Stimulated activated CD4-positive, alpha-beta T cell treated with anti-CD3 and anti-CD28 coated beads, TNF-alpha, amount 100 ng/mL, for 24 hours (primary cell): ENCODE measurements around the gene CUEDC1.
A peak's percentile ranks its signal among the peaks of the same experiment; 100 is the strongest.

Experiments used
- DNase-seq, 3 experiments: peaks; one replicate each; pipeline ENCODE4 v3.0.0-alpha.2; 2020; ENCODE audit warnings: low read depth in 3 of 3

Gene CUEDC1, protein sequence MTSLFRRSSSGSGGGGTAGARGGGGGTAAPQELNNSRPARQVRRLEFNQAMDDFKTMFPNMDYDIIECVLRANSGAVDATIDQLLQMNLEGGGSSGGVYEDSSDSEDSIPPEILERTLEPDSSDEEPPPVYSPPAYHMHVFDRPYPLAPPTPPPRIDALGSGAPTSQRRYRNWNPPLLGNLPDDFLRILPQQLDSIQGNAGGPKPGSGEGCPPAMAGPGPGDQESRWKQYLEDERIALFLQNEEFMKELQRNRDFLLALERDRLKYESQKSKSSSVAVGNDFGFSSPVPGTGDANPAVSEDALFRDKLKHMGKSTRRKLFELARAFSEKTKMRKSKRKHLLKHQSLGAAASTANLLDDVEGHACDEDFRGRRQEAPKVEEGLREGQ

DNA sequence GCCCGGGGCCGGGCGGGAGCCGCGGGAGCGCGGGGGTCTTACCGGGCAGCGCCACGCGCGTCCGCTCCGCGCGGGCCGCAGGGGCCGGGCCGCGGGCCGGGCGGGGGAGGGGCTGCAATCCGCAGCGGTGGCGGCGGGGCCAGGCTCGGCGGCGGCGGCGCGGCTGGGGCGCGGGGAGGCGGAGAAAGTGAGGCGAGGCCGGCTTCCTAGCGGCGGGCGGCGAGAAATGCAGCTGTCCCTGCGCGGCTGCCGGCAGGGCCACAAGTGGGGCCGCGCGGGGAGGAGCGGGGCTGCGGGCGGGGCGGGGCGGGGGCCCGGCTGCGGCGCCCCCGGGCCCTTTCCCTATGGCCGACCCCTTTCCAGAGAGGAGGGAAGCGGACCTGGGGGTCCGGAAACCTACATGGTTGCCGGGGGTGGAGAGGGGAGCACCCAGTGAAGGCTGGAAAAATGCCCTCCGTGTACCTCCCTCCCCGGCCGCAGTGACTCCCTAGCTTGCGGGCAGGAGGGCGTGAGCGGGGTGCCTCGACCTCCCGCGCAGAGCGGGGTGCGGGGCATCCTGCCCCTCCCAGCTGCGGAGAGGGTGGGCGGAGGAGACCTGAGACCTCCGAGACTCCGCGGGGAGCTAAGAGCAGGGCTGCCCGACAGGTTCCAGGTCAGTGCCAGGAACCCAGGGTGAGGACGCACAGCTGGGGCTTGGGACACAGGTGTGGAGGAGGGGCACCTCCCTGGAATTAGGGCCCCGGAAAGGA is at the start of gene CUEDC1:
CUEDC1 (minus strand) TSS at position 230 of the 749 bp plus-strand sequence. CDS start 69,848 bp downstream, outside the sequence.
- DNase-seq: peak; percentile 22 to 70 (median 46)

DNA sequence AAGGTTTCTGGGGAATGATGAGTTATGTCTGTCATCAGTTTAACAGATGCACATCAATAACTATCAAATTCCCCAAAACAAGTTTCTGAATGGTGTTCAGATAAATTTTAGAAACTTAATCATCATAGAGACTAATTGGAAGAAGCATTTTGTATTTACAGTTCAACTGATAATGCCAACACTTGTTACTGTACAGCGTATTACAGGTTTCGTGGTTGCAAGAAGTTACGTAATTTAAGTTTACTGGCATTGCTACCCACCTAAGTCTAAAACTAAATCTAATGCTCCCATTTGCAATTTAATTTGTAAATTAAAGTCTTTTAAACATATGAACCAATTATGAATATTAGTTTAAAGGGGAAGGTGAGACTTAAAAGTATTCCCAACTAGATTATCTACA is 48.8 kb upstream of the CUEDC1 start:
- no peak for DNase-seq

DNA sequence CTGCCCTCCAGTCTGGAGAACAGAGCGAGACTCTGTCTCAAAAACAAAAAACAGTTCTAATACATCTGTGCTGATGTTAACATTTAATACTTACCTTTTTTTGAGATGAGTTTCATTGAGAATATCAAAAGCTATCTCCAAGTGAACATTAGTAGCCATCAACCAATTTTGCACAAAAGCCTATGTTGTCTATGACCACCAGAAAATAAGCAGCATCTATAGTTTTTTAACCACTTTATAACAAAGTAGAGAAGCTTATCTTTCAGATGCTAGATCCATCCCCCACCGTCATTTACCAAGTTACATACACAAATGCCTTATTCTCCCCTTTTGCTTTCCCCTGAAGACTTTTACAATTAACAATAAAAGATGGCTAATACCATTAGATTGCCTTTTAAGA is 47.8 kb upstream of the CUEDC1 start:
- DNase-seq: no peak

DNA sequence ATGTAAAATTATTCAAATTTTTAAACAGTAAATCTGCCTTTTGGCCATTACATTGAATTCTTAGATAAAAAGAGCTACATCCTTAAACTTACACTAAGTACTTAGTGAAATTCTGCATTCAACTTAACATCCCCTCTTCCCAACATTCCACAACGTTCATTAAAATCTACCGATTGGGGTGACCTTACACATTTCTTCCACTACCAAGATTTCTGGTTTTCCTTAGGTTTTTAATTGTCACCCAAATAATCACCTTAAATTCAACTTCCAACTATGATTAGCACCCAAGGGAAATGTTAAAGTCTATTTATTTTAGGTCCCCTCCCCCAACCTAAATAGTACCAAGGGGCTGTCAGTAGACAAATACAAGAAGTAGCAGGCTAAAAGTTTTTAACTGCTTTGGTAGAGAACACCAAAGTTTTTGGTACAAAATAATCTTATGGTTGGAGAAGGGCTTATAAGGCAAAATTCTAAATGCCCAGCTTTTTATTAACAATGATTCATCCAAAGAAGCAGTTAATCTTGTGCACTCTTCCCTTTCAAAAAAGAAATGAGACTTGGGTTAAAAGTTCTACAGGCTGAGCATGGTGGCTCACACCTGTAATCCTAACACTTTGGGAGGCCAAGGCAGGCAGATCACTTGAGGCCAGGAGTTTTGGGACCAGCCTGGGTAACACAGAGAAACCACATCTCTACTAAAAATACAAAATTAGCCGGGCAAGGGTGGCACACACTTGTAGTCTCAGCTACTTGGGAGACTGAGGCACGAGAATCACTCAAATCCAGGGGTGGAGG is 47.1 kb upstream of the CUEDC1 start:
- DNase-seq: no peak

DNA sequence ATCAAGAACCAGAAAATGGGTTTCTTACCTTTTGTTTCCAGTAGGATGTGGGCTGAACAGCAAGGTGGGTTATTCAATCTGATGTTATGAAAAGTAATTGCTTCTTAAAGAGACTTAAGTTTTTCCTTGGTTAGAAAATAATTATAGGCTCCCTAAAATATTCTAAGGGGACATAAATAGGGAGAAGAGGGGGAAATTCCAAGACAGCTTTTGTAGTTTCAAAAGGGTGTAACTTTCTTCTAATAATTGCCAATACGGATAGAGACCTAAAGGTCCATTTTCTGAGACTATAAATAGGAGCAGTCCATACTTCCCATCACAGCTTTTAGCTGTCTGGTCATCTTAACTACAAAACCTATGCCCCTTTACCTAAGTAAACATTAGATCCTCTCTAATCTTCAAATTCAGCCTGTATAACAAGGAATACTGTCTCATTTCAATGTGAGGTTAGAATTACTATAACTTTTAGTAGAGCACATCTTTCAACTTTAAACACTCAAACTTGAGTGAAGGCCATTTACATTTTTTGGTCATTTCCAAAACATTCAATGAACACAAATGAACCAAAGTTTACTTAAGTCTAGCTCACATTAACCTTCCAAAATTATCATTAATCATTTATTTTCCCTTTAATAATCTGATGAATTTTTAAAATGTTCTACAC is 46.4 kb upstream of the CUEDC1 start:
- DNase-seq: no peak

DNA sequence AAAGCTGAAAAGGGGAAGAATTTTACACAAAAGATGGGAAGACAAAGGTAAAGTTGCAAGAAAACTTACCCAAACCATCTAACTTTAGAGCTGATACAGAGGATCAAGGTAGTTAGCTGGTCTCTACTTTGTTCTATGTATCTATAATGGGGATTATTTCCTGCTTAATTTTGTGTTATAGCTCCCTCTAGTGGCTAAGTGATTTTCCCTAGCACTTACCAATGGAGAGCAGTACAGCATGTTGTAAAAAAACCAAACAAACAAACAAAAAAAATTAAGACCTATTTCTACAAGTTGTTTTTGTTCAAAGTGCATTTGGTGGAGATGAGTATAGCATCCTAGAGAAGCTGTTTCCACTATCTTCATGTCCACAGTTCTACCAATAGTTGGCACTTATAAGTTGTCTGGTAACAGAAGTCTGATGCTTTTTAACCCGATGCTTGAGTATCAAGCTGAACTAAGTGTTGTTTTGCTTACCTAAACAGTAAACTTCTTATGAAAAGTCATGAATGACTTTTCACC is 44.3 kb upstream of the CUEDC1 start:
- no peak for DNase-seq

DNA sequence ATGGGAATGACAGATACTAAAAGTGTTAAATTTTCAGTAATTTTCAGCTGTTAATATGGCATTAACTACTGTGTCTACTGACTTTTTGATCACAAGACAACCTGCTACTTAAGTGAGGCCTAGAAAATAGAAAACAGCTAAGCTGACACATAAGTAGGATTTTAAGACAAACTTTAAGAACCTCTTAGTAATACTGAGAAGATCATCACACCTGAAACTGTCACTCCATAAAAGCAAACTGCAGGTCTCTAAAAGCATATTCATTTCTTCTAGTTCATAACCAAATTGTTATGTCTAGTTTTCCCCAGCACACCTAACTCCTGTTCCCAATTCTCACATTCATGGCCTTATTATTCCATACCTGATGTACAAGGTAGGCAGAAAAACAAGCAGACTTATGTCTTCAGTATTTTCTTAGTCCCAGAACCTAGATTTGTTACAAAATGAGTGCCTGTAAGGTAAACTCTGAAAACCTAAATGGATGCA is 43.8 kb upstream of the CUEDC1 start:
- DNase-seq: no peak

DNA sequence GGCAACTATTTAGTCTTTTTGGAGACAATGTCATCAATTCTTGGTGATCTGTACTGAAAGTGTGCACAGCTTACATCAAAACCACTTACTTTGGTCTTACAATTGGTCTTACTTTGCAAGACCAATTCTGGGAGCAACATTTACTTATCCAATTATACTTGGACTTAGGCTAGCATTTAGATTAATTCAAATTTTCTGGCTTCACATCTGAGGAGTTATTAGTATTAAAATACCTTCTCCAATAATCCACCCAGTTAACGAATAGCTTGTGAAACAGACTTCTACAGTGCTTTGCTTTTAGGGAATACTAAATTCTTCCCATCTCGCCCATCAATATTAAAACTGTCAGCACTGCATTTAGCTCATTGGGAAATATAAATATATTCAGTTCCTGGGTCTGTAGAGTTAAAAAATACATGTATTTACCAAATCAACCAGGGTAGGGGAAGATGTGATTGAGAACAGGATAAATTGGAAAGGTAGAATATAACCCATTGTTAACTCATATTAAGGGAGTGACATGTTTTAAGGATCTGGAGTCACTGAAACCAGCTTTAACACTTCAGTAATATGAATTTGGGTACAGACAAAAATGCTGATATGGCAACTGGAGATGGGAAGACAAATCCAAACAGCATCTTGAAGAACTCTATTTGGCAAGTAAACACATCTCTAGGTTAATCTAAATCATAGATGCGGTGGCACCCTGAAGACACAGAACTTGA is 42.0 kb upstream of the CUEDC1 start:
- no peak for DNase-seq

DNA sequence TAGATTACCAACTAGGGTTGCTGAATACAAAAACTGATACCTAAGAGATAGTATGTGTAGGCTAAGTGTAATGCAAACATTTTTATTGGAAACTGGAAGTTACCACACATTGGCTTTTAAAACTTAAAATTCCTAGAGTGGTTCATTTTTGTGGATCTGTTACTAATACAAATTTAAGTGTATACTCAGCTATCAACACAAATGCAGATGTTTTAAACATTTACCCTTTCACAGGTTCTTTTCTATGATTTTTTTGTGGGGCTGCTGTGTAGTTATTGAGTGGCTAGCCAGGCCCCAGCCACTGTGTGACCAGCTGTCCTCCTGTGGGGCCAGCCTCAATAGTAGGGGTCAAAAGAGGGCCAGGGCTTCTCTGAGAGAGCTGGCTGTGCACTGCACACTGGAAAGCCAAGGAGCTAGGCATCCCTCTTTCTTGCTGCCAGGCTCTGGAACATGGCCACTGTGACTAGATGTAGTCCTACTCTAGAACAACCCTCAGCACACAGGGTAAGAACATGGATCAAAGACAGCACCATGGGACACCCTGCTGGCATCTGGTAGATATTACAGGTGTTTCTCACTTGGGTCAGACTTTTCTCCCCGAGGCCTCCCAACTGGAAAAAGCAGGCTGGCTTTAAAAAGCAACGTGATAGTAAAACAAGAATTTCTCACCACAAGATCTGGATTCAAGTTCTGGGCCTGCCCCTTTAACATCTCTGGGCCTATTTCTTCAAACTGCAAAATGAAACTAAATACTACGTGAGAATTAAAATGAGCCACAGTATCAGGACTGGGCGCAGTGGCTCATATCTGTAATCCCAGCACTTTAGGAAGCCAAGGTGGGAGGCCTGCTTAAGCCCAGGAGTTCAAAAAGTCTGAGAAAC is 40.1 kb upstream of the CUEDC1 start:
- peak; percentile 39 to 52 (median 42) for DNase-seq

DNA sequence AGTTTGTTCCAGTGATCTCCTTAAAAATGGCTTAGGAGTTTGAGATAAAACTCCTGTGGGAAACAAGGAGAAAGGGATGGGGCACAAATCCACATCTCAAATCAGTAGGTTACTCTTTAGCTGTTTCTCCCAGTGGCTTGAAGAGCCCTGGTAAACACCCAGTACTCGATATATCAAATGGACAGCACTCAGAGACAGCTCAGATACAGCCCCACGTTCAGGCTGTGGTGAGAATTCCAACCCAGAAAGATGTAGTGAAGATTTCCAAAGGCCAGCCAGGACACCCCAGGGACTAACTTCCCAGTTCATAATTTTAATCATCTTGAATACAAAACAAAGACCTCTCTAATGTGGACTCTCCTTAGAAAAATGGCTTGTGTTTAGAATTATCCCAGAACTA is 39.2 kb upstream of the CUEDC1 start:
- no peak for DNase-seq

DNA sequence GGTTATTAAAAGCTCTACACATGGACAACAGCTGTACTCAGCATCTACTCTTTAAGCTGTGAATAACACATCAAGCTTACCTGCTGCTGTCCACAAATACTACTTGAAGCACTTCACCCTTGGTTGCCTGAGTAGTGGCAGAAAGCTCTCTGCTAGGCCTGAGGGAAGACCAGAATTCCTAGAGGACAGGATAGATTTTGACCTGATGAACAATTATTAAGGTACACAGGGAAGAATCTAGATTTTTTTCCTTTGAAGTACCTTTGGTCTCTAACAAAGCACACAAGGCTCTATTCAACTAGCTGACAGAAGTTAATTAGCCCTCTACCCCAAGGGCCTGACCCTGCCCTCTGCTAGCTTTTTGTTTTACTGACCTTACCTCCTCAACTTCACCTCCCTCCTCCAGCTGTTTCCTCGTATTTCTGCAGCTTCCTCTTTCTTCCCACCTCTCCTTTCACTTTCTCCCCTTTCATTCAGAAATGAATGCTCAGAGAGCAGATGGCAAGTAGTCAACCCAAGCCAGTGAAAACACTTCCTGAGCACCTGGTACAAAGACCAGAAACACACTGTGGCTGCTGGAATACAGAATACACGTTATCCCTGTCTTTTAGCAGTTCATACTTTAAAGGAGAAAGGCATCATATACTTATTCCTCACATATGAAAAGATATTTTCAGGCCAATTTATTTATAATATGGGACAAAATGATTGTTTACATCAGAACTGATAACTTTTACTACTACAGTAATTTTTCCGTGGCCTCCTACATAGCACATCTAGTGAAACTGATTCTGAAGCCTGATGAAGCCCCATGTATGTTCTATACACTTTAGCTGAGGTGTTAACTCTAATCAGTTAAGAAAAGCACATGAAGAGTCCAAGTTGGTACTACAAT is 38.5 kb upstream of the CUEDC1 start:
- DNase-seq: no peak

DNA sequence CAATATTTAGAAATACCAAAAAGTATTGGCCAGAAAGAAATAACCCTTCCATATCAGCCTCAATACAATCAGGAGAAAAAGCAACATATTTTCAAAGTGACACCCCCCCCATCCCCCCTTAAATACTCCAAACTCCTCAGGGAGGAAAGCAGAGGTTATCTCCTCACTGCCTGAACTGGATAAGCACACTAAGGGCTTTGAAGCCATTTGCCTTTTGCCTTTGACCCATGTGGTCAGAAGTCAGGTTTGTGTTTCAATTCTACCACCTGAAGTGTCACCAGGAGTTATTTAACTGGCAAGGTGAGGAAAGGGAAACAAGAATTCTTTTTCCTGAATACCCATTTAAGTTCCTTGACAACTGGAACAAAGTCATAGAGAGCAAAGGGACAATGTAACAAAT is 36.3 kb upstream of the CUEDC1 start:
- no peak for DNase-seq

DNA sequence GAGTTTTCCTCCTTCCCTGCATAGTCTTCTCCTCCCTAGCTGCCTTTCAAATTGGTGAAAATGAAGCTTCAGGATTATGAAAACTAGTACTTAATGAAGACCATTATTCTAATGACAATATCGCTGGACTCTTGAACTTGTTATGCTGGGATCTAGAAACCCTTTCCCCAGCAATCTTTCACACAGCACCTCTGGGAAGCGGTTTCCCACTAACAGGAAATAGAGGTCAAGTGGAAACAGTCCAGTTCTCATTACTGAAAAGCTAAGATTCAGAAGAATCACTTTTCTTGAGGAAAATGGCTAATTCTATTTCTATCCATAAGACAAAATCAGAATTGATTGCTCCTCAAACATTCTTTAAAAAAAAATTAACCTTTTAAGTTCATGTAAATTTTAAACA is 34.8 kb upstream of the CUEDC1 start:
- no peak for DNase-seq

DNA sequence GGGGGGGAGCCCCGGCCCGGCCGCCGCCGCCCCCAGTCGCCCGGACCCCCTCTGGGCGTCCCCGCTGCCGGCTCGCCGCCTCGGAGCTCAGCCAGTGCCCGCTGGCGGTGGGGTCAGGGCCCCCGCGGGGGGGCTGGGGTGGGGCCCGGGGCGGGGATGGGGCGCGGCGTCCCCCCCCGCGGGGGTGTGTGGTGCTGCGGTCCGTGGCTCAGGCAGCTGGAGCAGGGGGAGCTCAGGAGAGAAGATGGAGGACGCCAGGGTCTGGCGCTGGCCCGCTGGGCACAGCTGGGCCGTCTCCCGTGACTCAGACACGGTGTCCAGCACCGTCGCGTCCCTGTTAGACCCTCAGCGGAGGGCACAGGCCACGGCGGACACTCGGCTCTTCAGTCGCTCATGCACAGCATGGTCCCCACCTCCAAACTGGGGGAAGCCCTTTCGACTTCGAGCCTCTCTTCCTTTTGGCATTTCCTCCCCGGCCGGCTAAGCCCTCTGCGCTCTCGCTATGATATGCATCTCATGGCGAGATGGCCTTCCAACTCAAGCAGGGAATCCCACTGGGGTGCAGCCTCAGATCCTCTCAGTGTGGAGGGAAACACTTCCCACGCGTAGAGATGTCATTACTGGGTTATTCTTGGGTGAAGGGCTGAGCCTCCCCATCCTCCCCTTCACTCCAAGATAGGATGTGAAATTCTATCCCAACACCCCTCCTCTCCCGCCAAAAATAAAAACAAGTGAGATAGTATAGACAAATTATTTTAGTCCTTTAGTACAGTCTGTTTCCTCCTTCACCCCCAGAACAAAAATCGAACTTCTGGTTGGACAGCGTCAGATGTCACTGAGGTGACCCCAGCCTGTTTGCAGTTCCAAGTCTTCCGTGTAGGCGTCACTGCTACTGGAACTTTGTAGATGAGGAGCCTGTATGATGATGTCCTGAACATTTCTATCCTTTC is 33.4 kb upstream of the CUEDC1 start:
- DNase-seq: peak; percentile 29 to 61 (median 31)

DNA sequence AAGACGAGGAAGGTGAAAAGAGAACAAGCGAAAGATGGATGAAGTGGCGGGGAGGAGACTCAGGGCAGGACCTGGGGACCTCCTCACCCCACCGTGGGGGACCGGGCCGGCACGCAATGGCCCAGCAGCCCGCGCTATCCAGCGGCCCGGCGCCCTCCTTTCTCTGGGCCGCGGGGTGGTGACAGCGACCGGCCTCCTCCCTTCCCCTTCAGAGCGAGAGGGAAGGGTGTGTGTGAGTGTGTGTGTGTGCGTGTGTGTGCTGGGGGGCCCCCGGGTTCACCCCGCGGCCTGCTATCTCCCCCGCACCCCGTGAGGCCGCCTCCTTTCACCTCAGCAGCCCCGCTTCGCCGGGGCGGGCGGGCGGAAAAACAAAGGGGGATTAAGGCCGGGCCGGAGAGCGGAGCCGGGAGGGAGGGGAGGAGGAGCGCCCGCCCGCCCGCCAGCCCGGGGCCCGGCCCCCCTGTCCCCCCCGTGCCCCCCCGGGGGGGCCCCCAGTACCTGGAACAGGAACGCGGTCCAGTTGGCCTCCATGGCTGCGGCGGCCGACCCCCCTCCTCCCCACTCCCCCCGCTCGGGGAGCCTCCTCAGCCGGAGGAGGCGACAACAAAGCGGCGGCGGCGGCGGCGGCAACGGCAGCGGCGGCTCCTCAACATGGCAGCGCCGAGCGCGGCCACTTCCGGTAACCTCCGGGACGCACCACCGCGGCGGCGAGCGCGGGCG is 32.5 kb upstream of the CUEDC1 start, which contains the start of gene VEZF1:
VEZF1 (minus strand) TSS at position 674 of the 720 bp plus-strand sequence; CDS start at position 531, 143 bp downstream.
- DNase-seq: peak; percentile 50 to 74 (median 53)

DNA sequence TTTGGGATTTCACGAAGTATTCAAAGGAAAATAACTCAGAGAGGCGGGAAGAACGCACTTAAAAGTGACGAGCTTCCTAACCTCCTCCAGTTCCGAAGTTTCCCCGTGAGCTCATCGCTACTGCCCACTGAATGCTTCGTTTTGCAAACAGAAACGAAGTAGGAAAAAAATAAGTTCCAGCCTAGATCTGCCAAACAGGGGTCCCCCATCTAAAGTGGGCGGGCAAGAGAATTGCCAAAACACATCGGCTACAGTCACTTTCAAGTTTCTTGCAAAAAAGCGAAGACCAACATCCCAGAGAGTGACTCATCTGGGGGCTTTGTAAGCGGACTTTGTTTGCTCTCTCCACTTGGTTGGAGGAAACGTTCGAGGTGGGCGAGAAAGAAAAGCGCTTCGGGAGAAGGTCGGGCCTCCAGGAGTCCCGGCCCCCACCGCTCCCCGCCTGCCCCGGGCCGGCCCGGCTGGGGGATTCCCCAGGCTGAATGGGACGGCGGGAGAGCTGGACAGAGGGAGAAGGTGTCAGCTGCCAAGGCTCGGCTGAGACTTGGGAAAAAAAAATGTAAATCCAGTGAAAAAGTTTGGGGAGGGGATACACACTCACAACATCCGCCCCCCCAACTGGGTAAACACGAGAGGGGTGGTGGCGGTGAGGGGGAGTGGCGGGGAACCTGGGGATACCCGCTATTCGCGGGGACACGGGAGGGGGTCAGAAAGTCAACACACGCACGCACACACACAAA is 31.8 kb upstream of the CUEDC1 start:
- peak in 1 of 3 experiments; percentile 35 for DNase-seq
